GM20000 (cell line): ENCODE results near the gene CACNA2D4.

Experiments used
- DNase-seq: peaks from one replicate; pipeline ENCODE4 v3.0.0; 2012; ENCODE audit warnings: low spot score
- TF ChIP-seq, protein P1 (sequence below): IDR thresholded peaks from 2 replicates; pipeline ENCODE4 v1.5.1; 2012; ENCODE audit warnings: mild to moderate bottlenecking, control low read depth; ENCODE audit errors: extremely low read depth, missing control alignments

The CACNA2D4 gene

DNA sequence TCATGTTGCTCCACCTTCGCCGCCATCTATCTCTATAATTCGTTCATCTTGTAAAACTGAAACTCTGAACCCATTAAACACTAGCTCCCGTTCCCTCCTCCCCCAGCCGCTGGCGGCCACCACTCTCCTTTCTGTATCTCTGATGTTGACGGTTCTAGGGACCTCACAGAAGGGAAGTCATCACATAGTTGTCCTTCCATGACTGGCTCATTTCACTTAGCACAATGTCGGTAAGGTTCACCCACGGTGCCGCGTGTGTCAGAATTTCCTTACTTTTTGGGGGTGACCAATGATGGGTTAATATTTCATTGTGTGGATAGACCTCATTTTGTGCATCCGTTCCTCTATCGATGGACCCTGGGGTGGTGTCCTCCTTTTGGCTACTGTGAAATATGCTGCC, 2.0 kb upstream of the CACNA2D4 start:
- DNase-seq: peak; percentile 1
- TF ChIP-seq, protein P1, sequence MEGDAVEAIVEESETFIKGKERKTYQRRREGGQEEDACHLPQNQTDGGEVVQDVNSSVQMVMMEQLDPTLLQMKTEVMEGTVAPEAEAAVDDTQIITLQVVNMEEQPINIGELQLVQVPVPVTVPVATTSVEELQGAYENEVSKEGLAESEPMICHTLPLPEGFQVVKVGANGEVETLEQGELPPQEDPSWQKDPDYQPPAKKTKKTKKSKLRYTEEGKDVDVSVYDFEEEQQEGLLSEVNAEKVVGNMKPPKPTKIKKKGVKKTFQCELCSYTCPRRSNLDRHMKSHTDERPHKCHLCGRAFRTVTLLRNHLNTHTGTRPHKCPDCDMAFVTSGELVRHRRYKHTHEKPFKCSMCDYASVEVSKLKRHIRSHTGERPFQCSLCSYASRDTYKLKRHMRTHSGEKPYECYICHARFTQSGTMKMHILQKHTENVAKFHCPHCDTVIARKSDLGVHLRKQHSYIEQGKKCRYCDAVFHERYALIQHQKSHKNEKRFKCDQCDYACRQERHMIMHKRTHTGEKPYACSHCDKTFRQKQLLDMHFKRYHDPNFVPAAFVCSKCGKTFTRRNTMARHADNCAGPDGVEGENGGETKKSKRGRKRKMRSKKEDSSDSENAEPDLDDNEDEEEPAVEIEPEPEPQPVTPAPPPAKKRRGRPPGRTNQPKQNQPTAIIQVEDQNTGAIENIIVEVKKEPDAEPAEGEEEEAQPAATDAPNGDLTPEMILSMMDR: no peak

DNA sequence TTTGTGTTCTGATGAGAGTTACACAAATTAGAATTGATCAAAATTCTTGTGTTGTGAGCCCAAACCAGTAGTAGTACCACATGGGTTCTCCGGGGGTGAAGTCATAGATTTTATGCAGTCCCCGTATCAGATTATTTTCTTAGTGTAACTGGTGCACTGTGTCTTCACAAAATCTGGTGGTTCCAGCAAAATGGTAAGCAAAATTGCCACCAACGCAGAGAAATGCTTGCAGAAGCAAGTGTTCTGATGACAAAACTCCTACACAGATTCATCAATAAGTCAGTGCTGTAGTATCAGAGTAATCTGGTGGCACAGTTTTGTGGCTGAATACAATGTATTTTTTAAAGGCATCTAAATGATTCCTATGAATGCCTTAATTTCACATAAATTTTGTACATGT, 1.3 kb upstream of the CACNA2D4 start:
- TF ChIP-seq, protein P1: no peak
- DNase-seq: peak; percentile 4

DNA sequence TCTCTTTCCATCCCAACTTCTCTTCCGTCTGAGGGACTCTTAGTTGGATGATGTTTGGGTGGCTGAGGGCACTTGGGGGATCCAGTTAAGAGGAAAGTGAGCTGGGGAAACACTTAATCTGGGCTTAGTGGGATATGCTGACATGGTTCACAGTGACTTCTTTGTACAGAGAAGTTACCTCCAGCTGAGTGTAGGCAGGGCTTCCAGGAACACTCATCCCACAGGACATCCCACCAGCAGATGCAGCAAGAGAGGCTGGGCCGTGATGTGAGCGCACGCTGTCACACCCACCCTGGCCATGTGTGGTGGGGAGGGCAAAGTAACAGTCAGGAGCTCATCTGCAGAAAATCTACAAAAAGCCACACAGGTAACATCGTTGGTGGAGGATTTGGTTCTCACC, 832 bp upstream of the CACNA2D4 start:
- TF ChIP-seq, protein P1: no peak
- no peak for DNase-seq

DNA sequence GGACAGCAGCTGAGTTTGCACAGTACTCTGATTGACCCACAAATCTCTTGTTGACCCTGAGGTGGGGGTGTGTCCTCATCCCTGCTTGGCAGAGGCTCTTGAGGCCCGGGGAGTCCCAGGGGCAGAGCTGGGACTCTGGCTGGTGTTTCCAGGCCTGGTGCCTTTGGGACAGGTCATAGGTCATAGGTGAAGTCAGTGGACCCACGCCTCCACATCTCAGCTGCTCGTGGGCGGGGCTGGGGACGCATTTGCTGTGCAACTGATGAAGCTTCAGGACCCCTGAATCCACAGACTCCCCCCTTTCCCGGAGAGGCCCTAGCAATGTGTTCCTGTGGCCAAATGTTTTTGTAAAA, 408 bp upstream of the CACNA2D4 start:
- TF ChIP-seq, protein P1: no peak
- DNase-seq: no peak

DNA sequence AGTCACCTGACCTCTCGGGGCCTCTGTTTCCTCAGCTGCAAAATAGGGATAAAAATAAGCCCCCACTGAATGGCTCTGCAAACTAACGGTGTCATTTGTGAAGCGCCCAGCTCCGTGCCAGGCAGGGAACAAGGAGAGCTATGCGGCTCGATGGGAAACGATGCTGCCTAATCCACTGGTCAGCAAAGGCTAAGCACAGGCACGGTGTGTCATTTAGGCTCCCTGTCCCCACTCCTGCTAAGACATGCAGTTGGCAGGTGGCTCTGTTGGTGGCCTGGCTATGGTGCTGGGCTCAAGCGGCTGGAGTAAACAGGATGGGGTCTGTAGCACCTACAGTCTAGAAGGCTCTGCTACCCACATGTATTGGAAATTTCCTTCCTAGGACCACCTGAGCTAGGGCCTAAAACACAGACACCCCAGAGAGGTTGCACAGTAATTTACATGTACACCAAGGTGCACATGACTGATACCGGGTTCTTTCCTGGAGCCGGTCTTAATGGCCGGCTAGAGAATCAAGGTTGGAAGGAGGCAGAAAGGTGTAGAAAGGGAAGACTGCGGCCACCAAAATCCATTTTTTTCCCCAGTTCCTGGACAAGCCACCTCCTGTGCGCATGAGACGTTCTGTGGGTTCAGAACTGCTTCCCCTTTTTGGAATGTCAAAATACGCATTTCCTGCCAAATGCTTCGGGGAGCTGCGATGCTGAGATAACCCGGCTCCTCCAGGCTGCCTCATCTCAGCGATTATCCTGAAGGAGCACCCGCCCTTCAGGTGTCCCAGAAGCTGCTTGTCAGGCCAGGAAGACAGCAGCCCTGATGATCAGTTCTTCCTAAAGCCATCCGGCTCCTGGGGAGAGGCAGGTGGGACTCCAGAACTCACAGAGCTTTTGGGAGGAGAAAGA, 1.0 kb downstream of the CACNA2D4 start:
- TF ChIP-seq, protein P1: no peak
- DNase-seq: peak; percentile 17

DNA sequence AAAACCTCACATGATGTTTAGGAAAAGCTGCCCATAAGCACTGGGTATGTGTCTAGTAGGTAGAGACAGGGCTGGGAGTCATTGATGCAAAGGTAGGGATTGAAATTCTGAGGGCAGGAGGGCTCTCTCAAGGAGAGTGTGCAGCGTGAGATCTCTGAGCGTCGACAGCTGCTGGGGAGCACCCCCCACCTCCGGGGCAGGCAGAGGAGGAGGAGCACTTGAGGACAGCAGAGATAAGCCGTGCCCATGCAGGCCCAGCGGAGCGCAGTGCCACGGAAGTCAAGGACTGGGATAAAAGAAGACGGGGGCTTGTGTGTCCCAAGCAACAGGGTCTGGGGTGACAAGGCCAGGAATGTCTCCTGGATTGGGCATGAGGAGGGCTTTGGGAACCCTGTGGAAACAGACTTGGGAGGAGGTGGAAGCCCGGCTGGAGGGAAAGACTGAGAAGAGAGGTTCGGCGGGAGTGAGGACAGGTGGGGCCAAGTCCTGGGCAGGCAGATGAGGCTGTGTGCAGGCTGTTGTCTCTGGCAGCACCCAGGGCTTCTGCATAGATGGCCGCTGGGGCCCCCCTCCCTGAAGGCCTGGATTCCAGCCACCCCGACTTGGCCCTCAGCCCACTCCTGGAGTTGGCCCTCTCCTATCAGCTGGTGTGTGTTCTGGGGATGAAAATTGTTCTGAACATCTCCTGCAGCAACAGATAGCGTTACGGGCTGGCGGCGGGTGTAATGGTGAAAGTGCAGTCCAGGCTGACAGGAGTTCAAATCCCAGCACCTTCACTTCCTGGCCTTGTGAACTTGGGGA, 1.9 kb downstream of the CACNA2D4 start:
- TF ChIP-seq, protein P1: no peak
- peak; percentile 8 for DNase-seq

DNA sequence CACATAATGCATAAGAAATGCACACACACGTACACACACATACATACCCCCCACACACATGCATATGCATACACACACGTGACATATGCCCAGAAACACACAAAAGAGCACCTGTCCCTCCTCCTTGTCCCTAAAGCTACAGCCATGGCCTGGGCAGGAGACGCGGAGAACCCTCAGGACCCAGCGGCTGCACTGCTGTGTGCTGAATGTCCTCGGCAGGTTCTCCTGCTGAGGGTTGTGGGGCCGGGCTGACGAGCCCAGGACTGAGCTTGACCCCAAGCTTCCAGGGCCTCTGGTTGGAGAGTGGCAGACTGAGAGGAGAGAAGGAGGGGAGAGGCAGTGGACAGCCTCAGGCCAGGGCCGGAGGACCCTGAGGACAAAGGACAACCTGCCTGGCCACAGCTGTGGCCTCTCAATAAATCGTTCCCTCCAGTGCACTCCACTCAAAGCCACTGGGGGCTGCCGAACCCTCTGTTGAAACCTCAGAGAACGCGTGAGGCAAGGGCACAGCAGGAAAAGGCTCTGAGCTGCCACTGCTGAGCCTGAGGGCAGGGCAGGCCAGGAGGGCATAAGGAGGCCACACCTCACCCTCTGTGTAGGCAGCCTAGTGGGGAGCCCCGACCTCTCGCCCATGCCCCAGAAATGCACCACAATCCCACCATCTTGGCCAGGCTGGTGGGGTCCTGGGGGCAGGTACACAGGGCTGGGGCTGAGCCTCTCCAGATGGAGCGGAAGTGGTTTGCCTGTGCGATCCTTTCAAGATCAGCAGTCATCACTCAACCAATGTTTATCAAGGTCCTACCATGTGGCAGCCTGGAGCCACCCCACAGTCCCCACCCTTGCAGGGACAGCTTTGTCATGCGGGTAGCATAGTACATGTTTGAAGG, 3.1 kb downstream of the CACNA2D4 start:
- DNase-seq: peak; percentile 19
- TF ChIP-seq, protein P1: no peak
